Measurements from ENCODE around the gene UNC50. TPM values are rescaled to one million over a fixed set of nuclear protein-coding genes. Genes with fewer than 3 reads are reported as not detected.

The UNC50 gene
- total and polyA plus RNA-seq, 2 experiments from 2014 or later = 38.7 to 49.4 TPM

DNA sequence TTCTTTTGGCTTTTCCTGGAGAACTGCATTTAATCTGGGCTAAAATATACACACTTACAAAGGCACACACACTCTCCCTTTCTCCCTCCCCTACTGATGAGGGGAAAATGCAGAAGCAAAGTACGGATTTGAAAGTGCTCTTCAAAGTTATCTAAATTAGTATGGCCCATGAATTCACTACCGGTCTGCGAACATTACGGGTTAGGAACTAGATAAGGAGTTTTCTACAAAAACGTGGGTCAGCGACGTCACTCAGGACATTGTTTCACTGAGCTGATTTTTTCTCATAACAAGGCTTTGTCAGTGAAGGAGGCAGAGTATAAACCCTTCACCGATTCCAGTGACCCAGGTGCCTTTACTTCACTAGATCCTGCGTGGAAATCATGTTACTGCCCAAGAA lies 47.4 kb upstream of the UNC50 start (continued):
- TF ChIP-seq, protein P1, sequence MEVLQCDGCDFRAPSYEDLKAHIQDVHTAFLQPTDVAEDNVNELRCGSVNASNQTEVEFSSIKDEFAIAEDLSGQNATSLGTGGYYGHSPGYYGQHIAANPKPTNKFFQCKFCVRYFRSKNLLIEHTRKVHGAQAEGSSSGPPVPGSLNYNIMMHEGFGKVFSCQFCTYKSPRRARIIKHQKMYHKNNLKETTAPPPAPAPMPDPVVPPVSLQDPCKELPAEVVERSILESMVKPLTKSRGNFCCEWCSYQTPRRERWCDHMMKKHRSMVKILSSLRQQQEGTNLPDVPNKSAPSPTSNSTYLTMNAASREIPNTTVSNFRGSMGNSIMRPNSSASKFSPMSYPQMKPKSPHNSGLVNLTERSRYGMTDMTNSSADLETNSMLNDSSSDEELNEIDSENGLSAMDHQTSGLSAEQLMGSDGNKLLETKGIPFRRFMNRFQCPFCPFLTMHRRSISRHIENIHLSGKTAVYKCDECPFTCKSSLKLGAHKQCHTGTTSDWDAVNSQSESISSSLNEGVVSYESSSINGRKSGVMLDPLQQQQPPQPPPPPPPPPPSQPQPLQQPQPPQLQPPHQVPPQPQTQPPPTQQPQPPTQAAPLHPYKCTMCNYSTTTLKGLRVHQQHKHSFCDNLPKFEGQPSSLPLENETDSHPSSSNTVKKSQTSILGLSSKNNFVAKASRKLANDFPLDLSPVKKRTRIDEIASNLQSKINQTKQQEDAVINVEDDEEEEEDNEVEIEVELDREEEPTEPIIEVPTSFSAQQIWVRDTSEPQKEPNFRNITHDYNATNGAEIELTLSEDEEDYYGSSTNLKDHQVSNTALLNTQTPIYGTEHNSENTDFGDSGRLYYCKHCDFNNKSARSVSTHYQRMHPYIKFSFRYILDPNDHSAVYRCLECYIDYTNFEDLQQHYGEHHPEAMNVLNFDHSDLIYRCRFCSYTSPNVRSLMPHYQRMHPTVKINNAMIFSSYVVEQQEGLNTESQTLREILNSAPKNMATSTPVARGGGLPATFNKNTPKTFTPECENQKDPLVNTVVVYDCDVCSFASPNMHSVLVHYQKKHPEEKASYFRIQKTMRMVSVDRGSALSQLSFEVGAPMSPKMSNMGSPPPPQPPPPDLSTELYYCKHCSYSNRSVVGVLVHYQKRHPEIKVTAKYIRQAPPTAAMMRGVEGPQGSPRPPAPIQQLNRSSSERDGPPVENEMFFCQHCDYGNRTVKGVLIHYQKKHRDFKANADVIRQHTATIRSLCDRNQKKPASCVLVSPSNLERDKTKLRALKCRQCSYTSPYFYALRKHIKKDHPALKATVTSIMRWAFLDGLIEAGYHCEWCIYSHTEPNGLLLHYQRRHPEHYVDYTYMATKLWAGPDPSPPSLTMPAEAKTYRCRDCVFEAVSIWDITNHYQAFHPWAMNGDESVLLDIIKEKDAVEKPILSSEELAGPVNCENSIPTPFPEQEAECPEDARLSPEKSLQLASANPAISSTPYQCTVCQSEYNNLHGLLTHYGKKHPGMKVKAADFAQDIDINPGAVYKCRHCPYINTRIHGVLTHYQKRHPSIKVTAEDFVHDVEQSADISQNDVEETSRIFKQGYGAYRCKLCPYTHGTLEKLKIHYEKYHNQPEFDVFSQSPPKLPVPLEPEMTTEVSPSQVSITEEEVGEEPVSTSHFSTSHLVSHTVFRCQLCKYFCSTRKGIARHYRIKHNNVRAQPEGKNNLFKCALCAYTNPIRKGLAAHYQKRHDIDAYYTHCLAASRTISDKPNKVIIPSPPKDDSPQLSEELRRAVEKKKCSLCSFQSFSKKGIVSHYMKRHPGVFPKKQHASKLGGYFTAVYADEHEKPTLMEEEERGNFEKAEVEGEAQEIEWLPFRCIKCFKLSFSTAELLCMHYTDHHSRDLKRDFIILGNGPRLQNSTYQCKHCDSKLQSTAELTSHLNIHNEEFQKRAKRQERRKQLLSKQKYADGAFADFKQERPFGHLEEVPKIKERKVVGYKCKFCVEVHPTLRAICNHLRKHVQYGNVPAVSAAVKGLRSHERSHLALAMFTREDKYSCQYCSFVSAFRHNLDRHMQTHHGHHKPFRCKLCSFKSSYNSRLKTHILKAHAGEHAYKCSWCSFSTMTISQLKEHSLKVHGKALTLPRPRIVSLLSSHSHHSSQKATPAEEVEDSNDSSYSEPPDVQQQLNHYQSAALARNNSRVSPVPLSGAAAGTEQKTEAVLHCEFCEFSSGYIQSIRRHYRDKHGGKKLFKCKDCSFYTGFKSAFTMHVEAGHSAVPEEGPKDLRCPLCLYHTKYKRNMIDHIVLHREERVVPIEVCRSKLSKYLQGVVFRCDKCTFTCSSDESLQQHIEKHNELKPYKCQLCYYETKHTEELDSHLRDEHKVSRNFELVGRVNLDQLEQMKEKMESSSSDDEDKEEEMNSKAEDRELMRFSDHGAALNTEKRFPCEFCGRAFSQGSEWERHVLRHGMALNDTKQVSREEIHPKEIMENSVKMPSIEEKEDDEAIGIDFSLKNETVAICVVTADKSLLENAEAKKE (CRISPR knock-in tag; IDR thresholded peaks at IDR 0.05) = no peak
- TF ChIP-seq POLR2AphosphoS5 (IDR thresholded peaks at IDR 0.05; ENCODE audit: low read depth) (no peak), ETS1 (IDR thresholded peaks at IDR 0.05) (no peak)
- TF ChIP-seq, protein P2, sequence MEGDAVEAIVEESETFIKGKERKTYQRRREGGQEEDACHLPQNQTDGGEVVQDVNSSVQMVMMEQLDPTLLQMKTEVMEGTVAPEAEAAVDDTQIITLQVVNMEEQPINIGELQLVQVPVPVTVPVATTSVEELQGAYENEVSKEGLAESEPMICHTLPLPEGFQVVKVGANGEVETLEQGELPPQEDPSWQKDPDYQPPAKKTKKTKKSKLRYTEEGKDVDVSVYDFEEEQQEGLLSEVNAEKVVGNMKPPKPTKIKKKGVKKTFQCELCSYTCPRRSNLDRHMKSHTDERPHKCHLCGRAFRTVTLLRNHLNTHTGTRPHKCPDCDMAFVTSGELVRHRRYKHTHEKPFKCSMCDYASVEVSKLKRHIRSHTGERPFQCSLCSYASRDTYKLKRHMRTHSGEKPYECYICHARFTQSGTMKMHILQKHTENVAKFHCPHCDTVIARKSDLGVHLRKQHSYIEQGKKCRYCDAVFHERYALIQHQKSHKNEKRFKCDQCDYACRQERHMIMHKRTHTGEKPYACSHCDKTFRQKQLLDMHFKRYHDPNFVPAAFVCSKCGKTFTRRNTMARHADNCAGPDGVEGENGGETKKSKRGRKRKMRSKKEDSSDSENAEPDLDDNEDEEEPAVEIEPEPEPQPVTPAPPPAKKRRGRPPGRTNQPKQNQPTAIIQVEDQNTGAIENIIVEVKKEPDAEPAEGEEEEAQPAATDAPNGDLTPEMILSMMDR (conservative IDR thresholded peaks at IDR 0.05; ENCODE audit: low read depth in 2 of 2) = no peak

- Mint-ChIP-seq H3K4me1 (no peaks in the 10 kb centered on the region), H3K9me3 (no peaks in the 10 kb centered on the region), H3K27ac (no peak overlapping the region), H3K4me3 (no peak overlapping the region), H3K27me3 (ENCODE audit: insufficient read depth, low read depth, poor library complexity) (peaks cover 7% of the 10 kb centered on the region), H3K36me3 (ENCODE audit: low read depth) (peaks cover 24% of the 10 kb centered on the region)
- no peak for DNase-seq (ENCODE audit: low spot score)
- Histone ChIP-seq H3K4me2 (no peak overlapping the region), H2AFZ (no peak overlapping the region), H3K4me3 (no peak overlapping the region), H3K27me3 (ENCODE audit: insufficient read depth) (no peaks in the 10 kb centered on the region), H4K20me1 (replicated peaks; ENCODE audit: insufficient read depth) (no peaks in the 10 kb centered on the region), H3K4me1 (ENCODE audit: insufficient read depth) (no peaks in the 10 kb centered on the region), H3K79me2 (replicated peaks; ENCODE audit: insufficient read depth) (no peaks in the 10 kb centered on the region), H3K27ac (ENCODE audit: low read depth) (no peak overlapping the region), H3K9me2 (ENCODE audit: insufficient read depth) (no peaks in the 10 kb centered on the region), H3F3A (replicated peaks; ENCODE audit: low read depth) (no peaks in the 10 kb centered on the region), H3K36me3 (ENCODE audit: insufficient read depth) (0 out of 2 replicates have a peak, but pooled peaks cover 7% of the 10 kb centered on the region)
- ATAC-seq = no peak
- no peak for TF ChIP-seq CREB1 (CRISPR knock-in tag; IDR thresholded peaks at IDR 0.05; ENCODE audit: low read depth)
- TF ChIP-seq, protein P1 (CRISPR knock-in tag; IDR thresholded peaks at IDR 0.05) = no peak
Measured at GRCh38 chr2:98561902-98562695, 46.3 kb upstream of the UNC50 start.

Measured in GM23338 (cell line).